ENCODE results near the gene GPR18.

DNA sequence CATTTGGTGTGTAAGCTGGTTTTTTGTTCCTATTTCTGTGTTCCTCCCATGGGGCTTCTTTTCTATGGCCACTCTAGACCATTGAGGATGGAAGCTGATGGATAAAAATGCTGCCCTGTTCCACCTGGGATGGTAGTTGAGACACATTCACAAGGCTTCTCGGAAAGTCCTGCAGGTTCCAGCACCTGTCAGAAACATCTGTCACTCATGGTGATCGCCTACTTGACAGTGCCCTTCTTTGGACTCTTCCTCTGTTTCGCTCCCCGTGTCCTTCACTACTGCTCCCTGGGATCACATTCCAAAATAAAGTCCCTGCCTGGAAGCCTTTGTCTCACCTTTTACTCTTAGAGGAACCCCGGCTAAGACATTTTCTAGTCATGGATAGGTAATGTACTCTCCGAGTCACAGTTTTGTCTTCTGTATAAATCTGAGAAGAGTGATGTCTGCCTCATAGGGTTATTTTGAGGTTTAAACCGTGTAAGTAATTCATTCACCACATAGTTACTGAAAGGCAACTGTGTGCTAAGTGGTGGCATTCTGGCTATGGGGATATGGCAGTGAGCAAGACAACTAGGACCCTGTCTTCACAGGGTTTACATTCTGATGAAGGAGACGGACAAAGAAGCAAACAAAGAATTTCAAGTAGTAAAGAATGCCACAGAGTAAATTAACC lies 36.5 kb downstream of the GPR18 start:
- TF ChIP-seq, protein P1, sequence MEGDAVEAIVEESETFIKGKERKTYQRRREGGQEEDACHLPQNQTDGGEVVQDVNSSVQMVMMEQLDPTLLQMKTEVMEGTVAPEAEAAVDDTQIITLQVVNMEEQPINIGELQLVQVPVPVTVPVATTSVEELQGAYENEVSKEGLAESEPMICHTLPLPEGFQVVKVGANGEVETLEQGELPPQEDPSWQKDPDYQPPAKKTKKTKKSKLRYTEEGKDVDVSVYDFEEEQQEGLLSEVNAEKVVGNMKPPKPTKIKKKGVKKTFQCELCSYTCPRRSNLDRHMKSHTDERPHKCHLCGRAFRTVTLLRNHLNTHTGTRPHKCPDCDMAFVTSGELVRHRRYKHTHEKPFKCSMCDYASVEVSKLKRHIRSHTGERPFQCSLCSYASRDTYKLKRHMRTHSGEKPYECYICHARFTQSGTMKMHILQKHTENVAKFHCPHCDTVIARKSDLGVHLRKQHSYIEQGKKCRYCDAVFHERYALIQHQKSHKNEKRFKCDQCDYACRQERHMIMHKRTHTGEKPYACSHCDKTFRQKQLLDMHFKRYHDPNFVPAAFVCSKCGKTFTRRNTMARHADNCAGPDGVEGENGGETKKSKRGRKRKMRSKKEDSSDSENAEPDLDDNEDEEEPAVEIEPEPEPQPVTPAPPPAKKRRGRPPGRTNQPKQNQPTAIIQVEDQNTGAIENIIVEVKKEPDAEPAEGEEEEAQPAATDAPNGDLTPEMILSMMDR (IDR thresholded peaks at IDR 0.05) = no peak
- no peak for TF ChIP-seq POLR2A (IDR thresholded peaks at IDR 0.05)
